ENCODE data around the gene GPR146.

The GPR146 gene

GRCh38 chr7:1097120-1097504 lies 52.8 kb downstream of the GPR146 start:
- TF ChIP-seq ZFP30 (CRISPR knock-in tag; IDR thresholded peaks at IDR 0.05) (no peak), GLIS3 (CRISPR knock-in tag; IDR thresholded peaks at IDR 0.05) (no peak), PPARA (CRISPR knock-in tag; IDR thresholded peaks at IDR 0.05; ENCODE audit: borderline replicate concordance) (no peak)
- no peak for ATAC-seq

- TF ChIP-seq ZNF70 (CRISPR knock-in tag; IDR thresholded peaks at IDR 0.05) (no peak), TSHZ2 (CRISPR knock-in tag; IDR thresholded peaks at IDR 0.05) (no peak), RARB (CRISPR knock-in tag; IDR thresholded peaks at IDR 0.05) (no peak), POU6F1 (CRISPR knock-in tag; IDR thresholded peaks at IDR 0.05; ENCODE audit: borderline replicate concordance, low read depth) (no peak), ARNTL (CRISPR knock-in tag; IDR thresholded peaks at IDR 0.05; ENCODE audit: borderline replicate concordance, low read depth) (no peak), CREB5 (CRISPR knock-in tag; IDR thresholded peaks at IDR 0.05; ENCODE audit: low read depth) (no peak), TOX (CRISPR knock-in tag; IDR thresholded peaks at IDR 0.05; ENCODE audit: borderline replicate concordance) (no peak), OSR1 (CRISPR knock-in tag; IDR thresholded peaks at IDR 0.05) (no peak), TCF4 (CRISPR knock-in tag; IDR thresholded peaks at IDR 0.05; ENCODE audit: borderline replicate concordance) (no peak), SNAI2 (CRISPR knock-in tag; IDR thresholded peaks at IDR 0.05) (no peak), PPARA (CRISPR knock-in tag; IDR thresholded peaks at IDR 0.05; ENCODE audit: borderline replicate concordance) (no peak)
- ATAC-seq: no peak
Measured at GRCh38 chr7:1098243-1099153, 54.2 kb downstream of the GPR146 start.

GRCh38 chr7:1099154-1099542 lies 54.8 kb downstream of the GPR146 start:
- TF ChIP-seq CSDC2 (CRISPR knock-in tag; IDR thresholded peaks at IDR 0.05) (no peak), ZNF565 (CRISPR knock-in tag; conservative IDR thresholded peaks at IDR 0.05; ENCODE audit: low read depth) (no peak), CREB5 (CRISPR knock-in tag; IDR thresholded peaks at IDR 0.05; ENCODE audit: low read depth) (no peak), ZNF70 (CRISPR knock-in tag; IDR thresholded peaks at IDR 0.05) (no peak), TOX (CRISPR knock-in tag; IDR thresholded peaks at IDR 0.05; ENCODE audit: borderline replicate concordance) (no peak), GLIS3 (CRISPR knock-in tag; IDR thresholded peaks at IDR 0.05) (no peak), SNAI2 (CRISPR knock-in tag; IDR thresholded peaks at IDR 0.05) (no peak), PPARA (CRISPR knock-in tag; IDR thresholded peaks at IDR 0.05; ENCODE audit: borderline replicate concordance) (no peak)
- no peak for ATAC-seq

- ATAC-seq: no peak
- TF ChIP-seq CSRNP3 (CRISPR knock-in tag; IDR thresholded peaks at IDR 0.05): no peak
- TF ChIP-seq TSHZ2 (CRISPR knock-in tag; IDR thresholded peaks at IDR 0.05): no peak
- TF ChIP-seq PATZ1 (CRISPR knock-in tag; IDR thresholded peaks at IDR 0.05; ENCODE audit: borderline replicate concordance): no peak
- TF ChIP-seq GLIS3 (CRISPR knock-in tag; IDR thresholded peaks at IDR 0.05): no peak
- no peak for TF ChIP-seq RARB (CRISPR knock-in tag; IDR thresholded peaks at IDR 0.05)
- TF ChIP-seq CSDC2 (CRISPR knock-in tag; IDR thresholded peaks at IDR 0.05): no peak
- no peak for TF ChIP-seq ZC3H10 (CRISPR knock-in tag; IDR thresholded peaks at IDR 0.05)
- no peak for TF ChIP-seq BACH2 (CRISPR knock-in tag; IDR thresholded peaks at IDR 0.05; ENCODE audit: borderline replicate concordance)
- no peak for TF ChIP-seq ZFP30 (CRISPR knock-in tag; IDR thresholded peaks at IDR 0.05)
- TF ChIP-seq PPARA (CRISPR knock-in tag; IDR thresholded peaks at IDR 0.05; ENCODE audit: borderline replicate concordance): no peak
Measured at GRCh38 chr7:1099637-1100036, 55.3 kb downstream of the GPR146 start.
